HG02852 (cell line): ENCODE results near the gene SLC6A19.
"Not testable (repeated sequence)": the region's sequence is repeated elsewhere in the genome, so short reads cannot be mapped to it uniquely, and the experiment has no call there.

ENCODE experiments used
- ATAC-seq: cut with Tn5 transposase; IDR thresholded peaks from one replicate; pipeline ENCODE4 v1.9.1; 2021; ENCODE audit warnings: mild to moderate bottlenecking, moderate library complexity; ENCODE audit not compliant: unreplicated experiment

SLC6A19 gene

DNA sequence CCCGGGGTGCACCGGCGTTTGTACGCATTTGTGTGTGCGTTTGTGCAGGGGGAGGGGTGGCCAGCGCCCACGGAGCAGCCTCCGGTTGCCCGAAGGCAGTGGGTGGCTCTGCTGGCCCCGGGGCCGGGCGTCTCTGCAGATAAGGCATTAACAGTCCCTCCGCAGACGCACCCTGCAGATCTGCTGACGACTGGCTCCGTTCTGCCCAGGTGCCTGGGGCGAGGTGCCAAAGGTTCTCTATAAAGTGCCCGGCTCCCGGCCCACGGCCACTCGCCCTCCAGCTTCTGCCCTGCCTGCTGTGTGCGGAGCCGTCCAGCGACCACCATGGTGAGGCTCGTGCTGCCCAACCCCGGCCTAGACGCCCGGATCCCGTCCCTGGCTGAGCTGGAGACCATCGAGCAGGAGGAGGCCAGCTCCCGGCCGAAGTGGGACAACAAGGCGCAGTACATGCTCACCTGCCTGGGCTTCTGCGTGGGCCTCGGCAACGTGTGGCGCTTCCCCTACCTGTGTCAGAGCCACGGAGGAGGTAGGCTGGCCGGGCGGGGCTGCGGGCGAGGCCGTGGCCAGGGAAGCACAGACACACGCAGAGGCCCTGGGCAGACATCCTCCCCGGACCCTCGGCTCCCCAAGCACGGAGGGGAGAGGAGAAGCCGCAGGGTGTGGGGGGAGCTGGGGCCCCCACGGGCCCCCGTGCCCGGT lies at the start of gene SLC6A19:
TSS of gene SLC6A19 (plus strand) at position 269 of the 699 bp plus-strand sequence. CDS start at position 325, 56 bp downstream.
- ATAC-seq: no peak

DNA sequence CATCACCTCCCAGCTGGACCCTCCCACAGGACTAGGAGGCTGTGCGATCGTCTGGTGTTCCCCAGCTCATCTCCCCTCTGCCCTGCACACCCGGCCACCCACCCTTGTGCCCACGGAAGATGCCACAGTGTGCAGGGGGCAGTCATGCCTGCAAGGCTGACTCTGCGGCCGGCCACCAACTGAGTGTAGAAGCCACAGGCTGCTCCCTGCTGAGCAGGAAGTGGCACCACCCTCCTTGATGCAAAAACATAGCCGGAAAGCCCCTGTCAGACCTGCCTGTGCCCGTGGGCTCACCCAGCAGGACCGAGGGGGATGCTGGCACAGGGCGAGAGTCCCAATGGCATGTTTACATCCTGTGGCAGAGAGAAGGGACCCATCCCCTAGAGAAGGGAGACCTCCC lies 49.2 kb upstream of the SLC6A19 start:
- no peak for ATAC-seq

DNA sequence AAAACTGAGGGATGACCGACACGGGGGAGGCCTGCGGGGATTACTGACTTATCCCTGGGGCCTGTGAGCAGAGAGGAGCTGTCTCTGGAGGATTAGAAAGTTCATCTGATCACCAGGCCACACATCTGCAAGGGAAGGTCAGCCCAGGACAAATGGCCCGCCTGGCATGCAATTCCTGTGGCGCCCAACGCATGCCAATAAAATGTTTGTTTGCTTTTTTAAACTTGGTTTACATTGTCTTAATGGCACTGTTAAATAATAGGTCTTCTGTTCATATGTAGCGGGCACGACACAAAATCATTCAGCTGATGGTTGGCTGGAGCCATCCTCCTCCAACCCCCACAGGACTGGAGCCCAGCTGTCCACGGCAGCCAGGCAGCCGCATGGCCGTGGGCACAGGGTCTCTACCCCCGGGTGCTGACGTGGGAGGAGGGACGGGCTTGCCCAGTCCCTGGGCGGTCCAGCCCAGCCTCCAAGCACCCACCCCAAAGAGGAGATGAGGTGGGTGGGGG lies 48.6 kb upstream of the SLC6A19 start:
- no peak for ATAC-seq

DNA sequence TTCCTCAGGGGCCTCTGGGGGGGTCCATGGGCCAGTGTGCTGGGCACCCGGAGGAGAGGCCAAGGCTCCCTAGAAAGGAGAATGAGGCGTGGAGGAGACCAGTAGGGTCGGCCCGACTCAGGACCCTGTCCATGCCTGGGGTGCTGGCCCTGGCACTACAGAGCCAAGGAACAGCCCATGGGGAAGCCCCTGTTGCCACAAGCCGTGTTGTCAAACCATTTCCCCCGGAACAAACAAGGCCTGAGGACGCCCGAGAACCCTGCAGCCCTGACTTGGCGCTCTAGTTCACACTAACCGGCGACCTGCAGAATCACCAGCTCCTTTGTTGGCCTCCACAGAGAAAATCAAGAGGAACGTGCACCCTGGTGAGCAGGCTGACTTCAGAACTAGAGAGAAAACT lies 48.0 kb upstream of the SLC6A19 start:
- no peak for ATAC-seq

DNA sequence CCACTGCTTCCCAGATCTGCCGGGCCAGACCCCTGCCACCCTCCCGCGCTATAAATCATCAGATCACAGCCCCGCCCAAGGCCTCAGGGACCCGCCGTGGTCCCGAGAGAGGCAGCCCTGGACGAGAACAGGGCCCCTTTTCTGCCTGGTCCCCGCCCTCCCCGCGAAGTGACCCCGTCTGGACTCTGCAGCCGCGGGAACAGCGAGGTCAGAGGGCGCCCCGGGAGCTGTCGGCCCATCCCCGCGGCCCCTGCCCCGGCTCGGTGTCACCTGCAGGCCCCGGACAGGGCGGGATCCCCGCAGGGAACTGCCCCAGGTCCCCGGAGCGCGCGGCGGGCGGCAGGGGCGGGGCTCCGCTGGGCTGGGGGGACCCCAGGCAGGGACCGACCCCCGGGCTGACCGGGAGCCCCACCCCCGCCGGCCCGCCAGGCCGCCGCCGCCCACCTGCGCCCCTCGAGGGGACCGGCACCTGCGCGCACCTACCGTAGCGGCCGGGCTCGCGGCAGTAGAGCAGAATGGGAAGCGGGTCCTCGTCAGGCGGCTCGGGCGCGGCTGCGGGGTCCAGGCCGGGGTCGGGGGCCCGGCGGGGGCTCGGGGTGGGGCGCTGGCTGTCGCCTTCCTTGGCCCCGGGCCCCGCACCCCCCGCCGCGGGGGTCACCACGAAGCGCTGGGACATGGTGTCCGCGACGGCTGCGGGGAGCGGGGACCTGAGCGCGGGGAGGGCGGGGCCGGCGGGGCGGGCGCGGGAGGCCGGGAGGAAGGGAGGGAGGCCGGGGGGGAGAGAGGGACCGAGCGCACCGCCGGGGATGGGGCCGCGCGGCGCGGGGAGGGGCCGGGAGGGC lies 46.0 kb upstream of the SLC6A19 start:
- ATAC-seq: no peak

DNA sequence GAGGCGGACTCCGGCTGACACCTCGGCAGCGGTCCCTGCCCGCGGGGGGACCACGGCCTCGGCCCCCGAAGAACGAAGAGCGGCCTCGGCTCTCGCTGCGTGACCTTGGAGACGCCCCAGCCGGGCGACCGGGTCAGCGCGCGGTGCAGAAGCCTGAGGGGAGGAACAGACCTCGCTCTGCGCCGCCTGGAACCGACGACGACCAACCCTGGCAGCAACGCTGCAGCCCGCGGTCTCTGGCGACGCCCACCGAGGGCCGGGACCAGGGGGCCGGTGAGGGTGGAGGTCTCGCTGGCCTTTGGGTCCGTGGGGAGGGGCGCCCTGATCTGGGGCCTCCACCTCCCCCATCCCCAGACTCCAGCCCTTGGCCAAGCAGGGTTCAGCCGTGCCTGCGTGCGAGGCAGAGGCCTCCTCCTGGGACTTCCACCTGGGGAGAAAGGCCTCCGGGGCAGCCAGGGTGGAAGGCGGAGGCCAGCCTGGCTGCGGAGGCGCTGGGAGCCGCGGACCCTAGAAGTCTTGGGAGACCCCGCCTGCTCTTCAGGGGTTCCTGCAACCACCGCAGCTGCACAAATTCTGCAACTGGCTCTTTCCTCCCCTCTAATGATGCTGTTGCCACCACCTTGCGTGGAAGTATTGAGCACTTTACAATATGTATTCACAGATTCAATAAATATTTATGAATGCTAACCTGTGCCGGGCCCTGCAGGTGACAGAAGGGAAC lies 45.2 kb upstream of the SLC6A19 start:
- no peak for ATAC-seq

DNA sequence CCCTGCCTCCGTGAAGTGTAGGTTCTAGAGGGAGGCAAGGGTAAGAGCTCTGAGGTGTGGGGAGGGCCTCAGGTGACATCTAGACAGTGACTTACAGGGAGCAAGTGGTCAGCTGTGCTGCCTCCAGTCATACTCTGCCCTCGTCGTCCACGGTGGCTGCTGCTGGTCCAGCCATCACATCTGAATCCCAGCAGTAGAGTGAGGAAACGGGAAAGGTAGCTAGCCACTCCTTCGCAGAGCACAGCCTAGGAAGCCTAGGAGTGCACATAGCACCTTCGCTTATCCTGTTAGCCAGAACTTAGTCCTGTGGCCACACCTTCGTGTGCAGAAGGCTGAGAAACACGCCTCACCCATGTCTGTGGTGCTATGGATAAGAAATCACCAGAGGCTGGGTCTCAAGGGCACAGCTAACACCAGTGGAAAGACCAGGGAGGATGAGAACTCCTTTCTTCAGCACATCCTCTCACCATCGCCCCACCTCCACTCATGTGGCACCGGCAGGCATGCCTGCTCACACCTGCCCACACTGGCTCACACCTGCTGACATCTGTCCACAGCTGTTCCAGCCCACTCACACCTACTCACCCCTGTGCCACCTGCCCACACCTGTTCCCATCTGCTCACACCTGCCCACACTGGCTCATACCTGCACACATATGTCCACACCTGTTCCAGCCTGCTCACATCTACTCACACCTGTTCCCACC lies 44.5 kb upstream of the SLC6A19 start:
- no peak for ATAC-seq

DNA sequence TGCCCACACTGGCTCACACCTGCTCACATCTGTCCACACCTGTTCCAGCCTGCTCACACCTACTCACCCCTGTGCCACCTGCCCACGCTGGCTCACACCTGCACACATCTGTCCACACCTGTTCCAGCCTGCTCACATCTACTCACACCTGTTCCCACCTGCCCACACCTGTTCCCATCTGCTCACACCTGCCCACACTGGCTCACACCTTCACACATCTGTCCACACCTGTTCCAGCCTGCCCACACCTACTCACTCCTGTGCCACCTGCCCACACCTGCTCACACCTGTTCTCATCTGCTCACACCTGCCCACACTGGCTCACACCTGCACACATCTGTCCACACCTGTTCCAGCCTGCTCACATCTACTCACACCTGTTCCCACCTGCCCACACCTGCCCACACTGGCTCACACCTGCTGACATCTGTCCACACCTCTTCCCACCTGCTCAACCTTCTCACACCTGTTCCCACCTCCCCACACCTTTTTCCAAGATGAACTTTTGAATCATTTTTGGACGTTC lies 43.9 kb upstream of the SLC6A19 start:
- ATAC-seq: not testable (repeated sequence)

DNA sequence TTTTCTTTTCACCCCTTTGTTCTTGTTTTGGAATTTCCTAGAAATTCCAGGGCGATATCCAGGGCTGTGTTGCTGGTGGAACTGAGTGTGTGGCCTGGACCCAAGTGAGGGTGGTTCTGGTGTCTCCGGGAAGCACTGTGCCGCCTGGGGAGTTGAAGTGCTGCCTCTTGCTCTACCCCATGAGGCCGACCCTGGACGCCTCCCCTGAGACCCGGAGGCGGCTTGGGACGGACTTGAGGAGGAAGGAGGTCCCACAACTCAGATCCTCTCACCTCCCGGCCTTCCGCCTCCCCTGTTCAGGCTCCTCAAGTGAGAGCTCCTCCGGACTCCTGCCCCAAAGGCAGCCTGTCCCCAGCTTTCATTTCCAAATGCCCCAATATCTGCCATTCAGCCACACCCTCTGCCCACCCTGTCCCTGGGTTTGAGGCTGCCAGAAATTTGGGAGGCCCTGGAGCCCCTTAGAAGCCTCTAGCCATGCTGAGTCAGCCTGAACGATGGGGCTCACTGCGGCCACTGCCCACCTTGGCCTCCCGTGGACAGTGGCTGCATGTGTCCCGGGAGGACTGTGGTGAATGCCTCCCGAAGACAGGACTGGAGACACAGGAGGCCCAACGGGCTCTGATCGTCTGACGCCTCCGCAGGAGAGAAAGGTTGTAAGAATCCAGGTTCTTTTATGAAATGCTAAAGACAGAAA lies 42.6 kb upstream of the SLC6A19 start:
- no peak for ATAC-seq

DNA sequence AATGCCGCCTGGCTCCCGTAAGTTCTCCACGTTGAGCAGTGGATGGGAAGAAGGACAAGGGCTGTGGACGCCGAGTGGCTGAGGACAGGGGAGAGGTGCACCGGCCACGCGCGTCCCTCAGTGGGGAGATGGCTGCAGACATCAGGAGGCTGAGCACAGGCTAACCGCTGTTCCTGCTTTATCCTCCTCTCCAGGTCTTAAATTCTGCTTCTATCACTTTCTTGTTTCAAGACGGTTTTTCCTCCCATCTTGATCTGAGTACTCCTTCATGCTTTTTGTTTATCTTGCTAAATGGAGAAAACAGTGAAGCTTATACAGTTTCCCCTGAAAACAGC lies 42.1 kb upstream of the SLC6A19 start:
- no peak for ATAC-seq

DNA sequence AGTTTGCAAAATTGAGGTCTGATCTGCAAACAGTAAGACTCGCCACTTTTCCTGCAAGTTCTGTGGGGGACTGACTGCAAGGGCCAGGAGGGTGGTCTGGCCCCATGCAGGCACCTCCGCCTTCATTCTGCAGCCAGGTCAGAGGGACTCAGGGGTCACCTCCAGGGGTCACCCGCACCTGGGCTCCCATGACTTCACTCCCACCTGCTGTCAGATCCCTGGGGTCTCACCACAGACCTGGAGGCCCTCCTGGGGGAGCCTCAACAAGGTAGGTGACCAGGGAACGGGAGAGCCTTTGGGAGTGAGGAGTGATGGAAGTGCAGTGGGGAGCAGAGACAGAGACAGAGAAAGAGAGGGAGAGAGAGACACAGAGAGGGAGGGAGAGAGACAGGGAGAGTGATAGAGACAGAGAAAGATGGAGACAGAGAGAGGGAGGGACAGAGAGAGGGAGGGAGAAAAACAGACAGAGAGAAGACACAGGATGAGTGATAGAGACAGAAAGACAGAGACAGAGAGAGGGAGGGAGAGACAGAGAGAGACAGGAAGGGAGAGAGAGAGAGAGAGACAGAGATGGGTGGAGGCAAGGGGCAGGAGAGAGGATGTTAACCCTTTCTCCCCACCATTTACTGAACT lies 41.5 kb upstream of the SLC6A19 start:
- no peak for ATAC-seq

DNA sequence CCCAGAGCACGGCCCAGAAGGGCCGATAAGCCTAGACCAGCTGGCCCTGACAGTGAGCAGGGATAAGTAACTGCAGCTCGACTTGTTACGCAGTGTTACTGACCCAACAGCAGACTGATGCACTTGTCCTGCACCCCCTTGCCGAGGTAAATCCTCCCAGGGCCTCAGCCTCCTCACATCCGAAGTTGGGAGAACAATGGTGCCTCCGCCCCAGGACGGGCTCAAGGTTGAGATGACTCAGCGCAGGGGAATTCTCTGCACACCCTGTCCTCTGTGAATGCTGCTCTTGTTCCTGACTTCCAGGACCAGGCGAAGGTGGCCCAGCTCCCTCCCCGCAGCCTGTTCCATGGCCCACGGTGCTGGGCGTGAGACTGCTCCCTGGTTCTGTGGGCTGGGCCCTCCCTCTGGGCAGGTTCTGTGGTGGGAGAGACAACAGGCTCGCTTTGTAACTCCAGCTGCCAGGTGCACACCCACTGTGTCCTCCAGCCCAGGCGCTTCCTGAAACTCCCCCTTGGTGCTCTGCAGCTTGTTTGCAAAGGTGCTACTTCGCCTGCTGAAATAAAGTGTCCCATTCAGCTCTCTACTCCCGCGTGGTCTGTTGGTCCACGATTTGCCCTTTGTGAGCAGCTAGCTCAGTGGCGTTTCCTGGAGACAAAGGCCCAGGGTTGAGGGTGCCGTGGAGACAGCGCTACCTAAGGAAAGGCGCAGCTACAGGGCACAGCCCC lies 40.1 kb upstream of the SLC6A19 start:
- no peak for ATAC-seq

DNA sequence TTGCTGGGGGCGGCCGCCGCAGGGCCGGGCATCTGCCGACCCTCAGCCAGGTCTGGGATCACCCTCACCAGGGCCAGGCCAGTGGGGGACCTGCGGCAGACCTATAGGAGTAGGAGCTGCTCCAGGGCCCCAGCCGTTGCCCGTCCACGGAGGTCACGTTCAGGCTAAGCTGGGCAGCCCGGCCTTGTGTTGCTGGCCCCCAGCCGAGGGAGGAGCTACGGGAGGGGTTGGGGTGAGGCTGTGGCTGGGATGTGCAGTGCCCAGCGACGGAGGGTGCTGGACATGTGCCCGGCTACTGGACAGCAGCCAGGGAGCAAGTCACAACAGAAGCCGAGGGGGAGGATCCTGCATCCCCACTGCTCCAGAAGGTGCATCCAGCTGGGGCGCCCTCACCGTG lies 39.6 kb upstream of the SLC6A19 start:
- ATAC-seq: no peak

DNA sequence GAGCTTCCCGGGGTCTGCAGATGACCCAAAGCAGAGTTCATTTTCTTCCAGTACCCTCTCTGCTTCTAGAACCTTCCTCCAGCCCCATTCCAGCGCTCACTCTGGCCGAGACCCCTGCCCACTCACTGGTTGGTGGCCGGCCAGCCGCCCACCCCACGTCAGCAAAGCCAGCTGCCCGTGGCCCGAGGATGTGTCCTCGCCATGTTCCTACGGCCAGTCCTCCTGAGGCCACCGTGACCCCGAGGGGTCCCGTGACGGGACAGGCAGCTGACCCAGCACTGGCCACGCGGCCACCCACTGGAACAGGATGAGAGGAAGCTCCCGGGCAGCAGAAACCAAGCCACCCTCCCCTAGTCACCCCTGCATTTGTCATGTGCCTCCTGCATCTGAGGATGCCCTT lies 39.1 kb upstream of the SLC6A19 start:
- no peak for ATAC-seq

DNA sequence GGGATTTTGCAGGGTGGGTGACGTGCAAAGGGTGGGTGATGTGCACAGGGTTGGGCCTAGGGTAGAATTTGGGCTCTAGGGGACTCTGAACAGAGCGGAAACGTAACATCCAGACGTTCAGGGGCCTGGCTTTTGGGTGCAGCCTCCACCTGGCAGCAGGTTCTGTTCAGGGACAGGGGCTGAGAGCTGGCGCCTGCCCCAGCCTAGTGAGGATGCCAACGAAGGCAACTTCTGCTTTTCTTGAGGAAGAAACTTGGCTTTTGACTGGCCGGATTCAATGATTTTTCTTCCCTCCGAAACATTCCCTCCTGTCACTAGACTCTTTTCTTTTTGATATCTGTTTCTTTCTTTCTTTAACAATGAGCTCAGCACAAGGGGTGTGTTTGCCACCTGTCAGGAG lies 38.6 kb upstream of the SLC6A19 start:
- ATAC-seq: no peak

DNA sequence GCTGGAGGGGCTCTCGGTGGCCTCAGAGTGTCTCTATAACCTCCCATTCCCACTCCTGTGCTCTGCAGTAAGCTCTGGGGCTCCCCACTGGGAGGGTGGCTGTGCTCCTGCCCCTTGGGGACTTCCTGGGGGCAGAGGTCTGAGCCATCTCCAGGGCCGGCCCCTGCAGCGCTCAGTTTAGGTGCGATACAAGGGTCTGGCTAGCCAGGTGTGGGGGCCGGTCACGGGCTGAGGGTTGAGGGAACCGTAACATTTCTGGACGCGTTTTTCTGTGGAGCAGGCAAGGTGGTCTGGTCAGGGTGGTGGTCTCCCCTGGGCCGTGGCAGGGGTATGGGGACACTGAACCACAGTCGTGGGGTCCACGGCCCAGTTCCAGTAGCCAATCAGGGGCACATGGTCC lies 38.0 kb upstream of the SLC6A19 start:
- no peak for ATAC-seq

DNA sequence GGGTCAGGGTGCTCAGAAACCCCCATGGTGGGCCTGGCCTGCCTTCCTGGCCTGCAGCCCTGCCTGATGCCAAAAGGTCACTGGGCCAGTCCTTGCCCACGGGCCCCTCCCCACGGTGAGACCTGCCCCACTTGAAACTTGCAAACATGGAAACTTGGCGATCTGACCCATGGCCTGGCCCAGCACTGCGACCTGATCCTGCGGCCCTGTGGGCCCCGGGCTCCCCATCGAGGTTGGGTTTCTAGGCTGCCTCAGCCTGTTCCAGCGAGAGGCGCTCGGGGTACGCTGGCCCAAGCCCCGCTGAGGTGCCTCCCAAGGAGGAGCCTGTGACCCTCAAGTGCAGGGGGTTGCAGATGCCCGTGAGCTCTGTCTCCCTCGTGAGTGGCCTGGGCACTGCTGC lies 37.5 kb upstream of the SLC6A19 start:
- no peak for ATAC-seq

DNA sequence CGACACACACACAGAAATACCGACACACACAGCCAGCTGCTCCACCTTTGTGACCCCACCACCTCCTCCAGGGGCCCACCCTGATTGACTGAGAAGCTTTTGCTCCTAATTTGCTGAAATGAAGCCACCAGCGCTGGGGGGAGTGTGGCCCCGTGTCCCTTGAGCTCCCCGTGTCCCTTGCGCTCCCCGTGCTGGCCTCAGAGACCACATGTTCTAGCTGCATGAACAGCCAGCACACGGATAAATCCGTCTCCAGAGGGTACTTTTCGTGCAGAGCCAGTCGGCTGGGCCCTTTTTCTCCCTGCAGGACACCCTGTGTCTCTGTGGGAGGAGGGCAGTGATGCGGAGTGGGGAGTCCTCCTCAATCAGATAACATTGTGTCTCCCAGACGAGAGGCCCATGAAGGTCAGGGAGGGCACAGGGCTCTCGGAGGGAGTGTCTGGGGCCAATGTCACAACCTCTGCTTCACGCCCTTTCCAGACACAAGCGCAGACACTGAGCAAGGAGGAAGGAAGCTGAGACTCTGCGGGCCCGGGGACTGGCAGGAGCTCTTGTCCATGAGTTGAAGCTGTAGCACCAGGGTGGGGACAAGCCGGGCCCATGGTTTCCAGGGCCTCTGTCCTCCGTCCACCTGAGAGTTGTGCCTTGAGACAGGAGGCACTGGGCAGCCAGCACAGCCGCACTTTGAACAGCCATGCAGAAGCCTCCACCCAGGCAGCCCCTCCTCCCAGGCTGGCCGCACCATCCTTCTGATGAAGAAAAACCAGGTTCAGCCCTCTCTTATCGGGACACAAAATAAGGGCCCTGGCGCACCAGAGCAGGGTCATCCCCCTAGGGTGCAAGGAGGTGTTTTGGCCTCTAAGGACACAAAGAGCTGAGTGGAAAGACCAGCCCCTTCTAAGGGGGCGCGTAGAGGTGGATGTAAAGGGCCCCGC lies 36.4 kb upstream of the SLC6A19 start:
- no peak for ATAC-seq
